SK-N-SH (cell line): ENCODE data around the gene PGD. TPM values are rescaled to one million over a fixed set of nuclear protein-coding genes. Genes with fewer than 3 reads are reported as not detected.

Experiments
- CTCF ChIA-PET: fragments of 300-600, 350-600 bp; formaldehyde crosslinking; extraction: SDS; loops from one replicate; lab custom pipeline; 2021; lab: Yijun Ruan, JAX
- POLR2A ChIA-PET: fragments of 350-600 bp; sonication (Branson Sonifier 250); formaldehyde crosslinking; extraction: SDS; loops from one replicate; lab custom pipeline; 2020; ENCODE audit warnings: antibody characterized with exemption, inconsistent platforms; lab: Yijun Ruan, JAX
- DNase-seq: peaks from one replicate; pipeline ENCODE4 v3.0.0; 2012
- H2AFZ ChIP-seq: fragments of 200-600 bp; sonication (generic); 2 replicates; pipeline ENCODE4 v1.8.1; 2016; ENCODE audit warnings: antibody characterized with exemption, mild to moderate bottlenecking, low read depth
- H3F3A ChIP-seq: fragments of 200-600 bp; sonication (generic); replicated peaks from 2 replicates; pipeline ENCODE3; 2016; ENCODE audit warnings: antibody characterized with exemption, mild to moderate bottlenecking; ENCODE audit not compliant: insufficient read depth
- H3K27ac ChIP-seq, 2 experiments: fragments of 200-500 bp in 1 of 2; fragments of 200-600 bp in 1 of 2; sonication (Bioruptor generic) in 1 of 2; sonication (generic), shearing (Covaris generic) in 1 of 2; 2 replicates each; pipeline versions ENCODE4 v1.5.1 to v1.6.1; 2014 to 2016; ENCODE audit warnings: low read depth in 2 of 2, inconsistent platforms in 1 of 2, low read length in 1 of 2, mild to moderate bottlenecking in 1 of 2, mixed read lengths in 1 of 2
- H3K27me3 ChIP-seq: fragments of 200-600 bp; sonication (generic), shearing (Covaris generic); 2 replicates; pipeline ENCODE4 v1.6.1; 2016; ENCODE audit warnings: mixed run types; ENCODE audit not compliant: insufficient read depth
- H3K36me3 ChIP-seq, 2 experiments: fragments of 200-500 bp in 1 of 2; fragments of 200-600 bp in 1 of 2; sonication (Bioruptor generic) in 1 of 2; sonication (generic) in 1 of 2; replicated peaks in 1 of 2; 2 replicates each; pipeline versions ENCODE3 to v1.5.1; 2014 to 2016; ENCODE audit warnings: low read length in 1 of 2, mild to moderate bottlenecking in 1 of 2; ENCODE audit not compliant: insufficient read depth in 2 of 2, control insufficient read depth in 1 of 2
- H3K4me1 ChIP-seq, 2 experiments: fragments of 200-500 bp in 1 of 2; fragments of 200-600 bp in 1 of 2; sonication (Bioruptor generic) in 1 of 2; sonication (generic), shearing (Covaris generic) in 1 of 2; 2 replicates each; pipeline versions ENCODE4 v1.5.1 to v1.6.1; 2014 to 2016; ENCODE audit warnings: low read depth in 1 of 2, low read length in 1 of 2, mixed run types in 1 of 2; ENCODE audit not compliant: insufficient read depth in 2 of 2, control insufficient read depth in 1 of 2
- H3K4me2 ChIP-seq: fragments of 200-600 bp; sonication (generic), shearing (Covaris generic); 2 replicates; pipeline ENCODE4 v1.6.1; 2017; ENCODE audit warnings: mixed run types
- H3K4me3 ChIP-seq, 2 experiments: fragments of 200-500 bp in 1 of 2; fragments of 200-600 bp in 1 of 2; sonication (Bioruptor generic) in 1 of 2; sonication (generic), shearing (Covaris generic) in 1 of 2; 2 replicates each; pipeline versions ENCODE4 v1.5.1 to v1.8.1; 2014 to 2016; ENCODE audit warnings: low read depth in 2 of 2, inconsistent platforms in 1 of 2, low read length in 1 of 2, mild to moderate bottlenecking in 1 of 2, mixed read lengths in 1 of 2, moderate library complexity in 1 of 2
- H3K79me2 ChIP-seq: fragments of 200-600 bp; sonication (generic); 2 replicates; pipeline ENCODE4 v1.8.1; 2017; ENCODE audit warnings: mild to moderate bottlenecking; ENCODE audit not compliant: insufficient read depth
- H3K9ac ChIP-seq: fragments of 200-600 bp; sonication (generic); 2 replicates; pipeline ENCODE4 v1.6.1; 2017; ENCODE audit warnings: mixed run types
- H3K9me2 ChIP-seq: fragments of 200-600 bp; sonication (generic); 2 replicates; pipeline ENCODE4 v1.6.1; 2017; ENCODE audit warnings: mixed run types
- H3K9me3 ChIP-seq: fragments of 200-600 bp; sonication (generic); 2 replicates; pipeline ENCODE4 v1.6.1; 2017; ENCODE audit warnings: mixed run types, mild to moderate bottlenecking, moderate library complexity
- H4K20me1 ChIP-seq: fragments of 200-600 bp; sonication (generic); 2 replicates; pipeline ENCODE4 v1.6.1; 2017; ENCODE audit warnings: mild to moderate bottlenecking, mixed run types; ENCODE audit not compliant: insufficient read depth
- ELF1 ChIP-seq: IDR thresholded peaks from 2 replicates; pipeline ENCODE4 v1.4.0; 2012
- EZH2phosphoT487 ChIP-seq: fragments of 200-600 bp; sonication (generic); IDR thresholded peaks from 2 replicates; pipeline ENCODE4 v1.6.1; 2017; ENCODE audit warnings: low read depth, mixed run types, mild to moderate bottlenecking, antibody characterized with exemption, moderate library complexity, borderline replicate concordance
- FOXJ3 ChIP-seq: sonication (generic); formaldehyde crosslinking; IDR thresholded peaks from 2 replicates; pipeline ENCODE4 v1.5.1; 2020; ENCODE audit warnings: mild to moderate bottlenecking, missing genetic modification reagents
- FOXM1 ChIP-seq: IDR thresholded peaks from 2 replicates; pipeline ENCODE4 v1.4.0; 2012; ENCODE audit warnings: low read depth, mild to moderate bottlenecking
- GABPA ChIP-seq: IDR thresholded peaks from 2 replicates; pipeline ENCODE4 v1.4.0; 2012; ENCODE audit warnings: low read depth, mild to moderate bottlenecking
- IRF3 ChIP-seq: fragments of 150-350 bp; IDR thresholded peaks from 2 replicates; pipeline ENCODE4 v1.6.1; 2016; ENCODE audit warnings: mild to moderate bottlenecking, low read depth, low read length
- MAX ChIP-seq: IDR thresholded peaks from 2 replicates; pipeline ENCODE4 v1.4.0; 2012; ENCODE audit warnings: low read depth
- NFIC ChIP-seq: IDR thresholded peaks from 2 replicates; pipeline ENCODE4 v1.4.0; 2012; ENCODE audit warnings: borderline replicate concordance
- NRF1 ChIP-seq: IDR thresholded peaks from 2 replicates; pipeline ENCODE4 v1.6.1; 2012; ENCODE audit warnings: low read depth, mild to moderate bottlenecking, low read length
- POLR2AphosphoS5 ChIP-seq: IDR thresholded peaks from 2 replicates; pipeline ENCODE4 v1.6.1; 2012; ENCODE audit warnings: low read depth, low read length
- RAD21 ChIP-seq: IDR thresholded peaks from 2 replicates; pipeline ENCODE4 v1.6.1; 2012; ENCODE audit warnings: mild to moderate bottlenecking, low read length
- RCOR1 ChIP-seq: fragments of 150-350 bp; IDR thresholded peaks from 2 replicates; pipeline ENCODE4 v1.6.1; 2017; ENCODE audit warnings: antibody characterized with exemption, low read length
- REST ChIP-seq: IDR thresholded peaks from 2 replicates; pipeline ENCODE4 v1.6.1; 2012; ENCODE audit warnings: mild to moderate bottlenecking, low read depth, low read length, moderate library complexity
- RXRA ChIP-seq: IDR thresholded peaks from 2 replicates; pipeline ENCODE4 v1.4.0; 2012; ENCODE audit warnings: low read depth, mild to moderate bottlenecking, borderline replicate concordance
- SIN3A ChIP-seq: IDR thresholded peaks from 2 replicates; pipeline ENCODE4 v1.6.1; 2012; ENCODE audit warnings: low read depth, mild to moderate bottlenecking, low read length, moderate library complexity, borderline replicate concordance
- TCF12 ChIP-seq: IDR thresholded peaks from 2 replicates; pipeline ENCODE4 v1.4.0; 2012
- TEAD4 ChIP-seq: IDR thresholded peaks from 2 replicates; pipeline ENCODE4 v1.4.0; 2012; ENCODE audit warnings: mild to moderate bottlenecking, borderline replicate concordance; ENCODE audit not compliant: insufficient read depth
- USF1 ChIP-seq: IDR thresholded peaks from 2 replicates; pipeline ENCODE4 v1.4.0; 2012; ENCODE audit warnings: low read depth, borderline replicate concordance
- USF2 ChIP-seq: fragments of 150-350 bp; IDR thresholded peaks from 2 replicates; pipeline ENCODE4 v1.6.1; 2017; ENCODE audit warnings: antibody characterized with exemption, low read length, low read depth, borderline replicate concordance
- ZBTB33 ChIP-seq: IDR thresholded peaks from 2 replicates; pipeline ENCODE4 v1.4.0; 2012; ENCODE audit warnings: low read depth, borderline replicate concordance
- WGBS: methylation state at CpG from one replicate; pipeline ENCODE4 v1.1.6; 2017; ENCODE audit warnings: low lambda C conversion rate; 5-methylcytosine and 5-hydroxymethylcytosine counted together
- polyA plus RNA-seq, 3 experiments: library from polyadenylated mRNA; depleted of rRNA; stranded (reverse); fragments of >200 nt; gene quantifications; 2 replicates each; pipeline ENCODE4 v1.2.3, GENCODE V29; 2012

The PGD gene
- polyA plus RNA-seq, 1 of the 3 experiments (the other 2 are of a cell fraction): 76.2 TPM

- Histone ChIP-seq H3K27ac (no peak overlapping the region), H3F3A (peaks cover 32% of the 10 kb centered on the region), H3K9ac (no peak overlapping the region), H3K4me2 (no peak overlapping the region), H3K4me1 (0 out of 4 replicates have a peak, but pooled peaks cover 0 to 7% of the 10 kb centered on the region in 2 experiments), H2AFZ (no peak overlapping the region), H3K79me2 (no peaks in the 10 kb centered on the region), H3K36me3 (peaks cover 7 to 18% of the 10 kb centered on the region in 2 experiments), H3K9me2 (no peaks in the 10 kb centered on the region), H3K27me3 (no peaks in the 10 kb centered on the region), H3K9me3 (no peaks in the 10 kb centered on the region), H4K20me1 (no peaks in the 10 kb centered on the region), H3K4me3 (no peak overlapping the region)
- ChIA-PET POLR2A (no interaction called here), CTCF (interaction anchor here (1.0 to 1.4 kb wide), 3 partner anchors 50 to 128 kb away, joined by 4 read pairs; partner anchors contain the start of gene CENPS)
- WGBS: 97% methylated on average over 4 of the region's 6 CpGs
- DNase-seq: no peak
- no peak for TF ChIP-seq IRF3
- TF ChIP-seq RXRA: no peak
- TF ChIP-seq USF2: no peak
- no peak for TF ChIP-seq TCF12
- no peak for TF ChIP-seq EZH2phosphoT487
- no peak for TF ChIP-seq ZBTB33
- TF ChIP-seq REST: no peak
- TF ChIP-seq NRF1: no peak
- no peak for TF ChIP-seq TEAD4
- no peak for TF ChIP-seq RCOR1
- TF ChIP-seq RAD21: no peak
- TF ChIP-seq FOXM1: no peak
- no peak for TF ChIP-seq FOXJ3
- no peak for TF ChIP-seq USF1
- no peak for TF ChIP-seq ELF1
- TF ChIP-seq GABPA: no peak
- TF ChIP-seq SIN3A: no peak
- TF ChIP-seq POLR2AphosphoS5: no peak
- TF ChIP-seq MAX: no peak
- TF ChIP-seq NFIC: no peak
Measured at GRCh38 chr1:10379676-10380075, 19.2 kb upstream of the PGD start.
